ENCODE data around the gene THAP8. TPM values are rescaled to one million over a fixed set of nuclear protein-coding genes. Genes with fewer than 3 reads are reported as not detected.

Gene THAP8
- polyA plus RNA-seq, 1 donor, result 8.6 TPM

GRCh38 chr19:36030264-36031148, 23.6 kb downstream of the THAP8 start:
- no peak for DNase-seq (ENCODE audit: low read depth)

- no peak for DNase-seq (ENCODE audit: low read depth)
Observed at GRCh38 chr19:36028313-36029041, 25.6 kb downstream of the THAP8 start.

- DNase-seq (ENCODE audit: low read depth), result no peak
Observed at GRCh38 chr19:36027696-36028095, 26.4 kb downstream of the THAP8 start.

GRCh38 chr19:36026091-36026876, 27.8 kb downstream of the THAP8 start:
- no peak for DNase-seq (ENCODE audit: low read depth)

GRCh38 chr19:36025541-36025940, 28.5 kb downstream of the THAP8 start:
- DNase-seq (ENCODE audit: low read depth), result no peak

- DNase-seq (ENCODE audit: low read depth), result no peak
Observed at GRCh38 chr19:36023432-36023831, 30.7 kb downstream of the THAP8 start.

- DNase-seq (ENCODE audit: low read depth), result no peak
Observed at GRCh38 chr19:36019061-36019670, 34.9 kb downstream of the THAP8 start.

- DNase-seq (ENCODE audit: low read depth), result peak; percentile 93
Observed at GRCh38 chr19:36014012-36014924, 39.8 kb downstream of the THAP8 start, which contains the start of gene ALKBH6. Gene ALKBH6, minus strand, starts transcription at chr19:36014213. Its CDS starts 816 bp downstream, at chr19:36013397.

GRCh38 chr19:36013280-36014011, 40.6 kb downstream of the THAP8 start:
- no peak for DNase-seq (ENCODE audit: low read depth)

GRCh38 chr19:36010402-36010801, 43.7 kb downstream of the THAP8 start:
- no peak for DNase-seq (ENCODE audit: low read depth)

- no peak for DNase-seq (ENCODE audit: low read depth)
Observed at GRCh38 chr19:36009633-36010379, 44.3 kb downstream of the THAP8 start.

- DNase-seq (ENCODE audit: low read depth), result no peak
Observed at GRCh38 chr19:36009220-36009619, 44.9 kb downstream of the THAP8 start.

GRCh38 chr19:36008336-36008978, 45.6 kb downstream of the THAP8 start, which contains the start of gene SYNE4:
Gene SYNE4, minus strand, starts transcription at chr19:36008813. Its CDS starts 132 bp downstream, at chr19:36008681.
- no peak for DNase-seq (ENCODE audit: low read depth)

GRCh38 chr19:36006955-36007354, 47.1 kb downstream of the THAP8 start:
- no peak for DNase-seq (ENCODE audit: low read depth)

- DNase-seq (ENCODE audit: low read depth), result no peak
Observed at GRCh38 chr19:36003284-36003683, 50.8 kb downstream of the THAP8 start.

GRCh38 chr19:36001605-36002004, 52.5 kb downstream of the THAP8 start:
- no peak for DNase-seq (ENCODE audit: low read depth)

GRCh38 chr19:35996777-35997176, 57.3 kb downstream of the THAP8 start:
- no peak for DNase-seq (ENCODE audit: low read depth)
